Measurements from ENCODE around the gene MIA2. TPM values are rescaled to one million over a fixed set of nuclear protein-coding genes. Genes with fewer than 3 reads are reported as not detected.

Gene MIA2
- total RNA-seq, 1 experiment from 2014 or later = 16.9 TPM

- DNase-seq (ENCODE audit: low read depth, low spot score) = no peak
- in situ Hi-C loops (cut with HindIII; ENCODE audit: low pct_unique_long_range_greater_than_20kb, low sequenced_read_pairs) = no loop called here
These were observed 201.5 kb downstream of the MIA2 start for GRCh38 chr14:39435241-39435640.

Other genes starting within 250 kb of the MIA2 start
- gene SEC23A, start 130.7 kb upstream of the MIA2 start, total RNA-seq (2014; rRNA removed; shearing (Covaris generic)) = 85.3 and 93.1 TPM in 2 replicates
- gene GEMIN2, start 119.6 kb upstream of the MIA2 start, total RNA-seq (2014; rRNA removed; shearing (Covaris generic)) = 17.4 and 22.1 TPM in 2 replicates
- gene TRAPPC6B, start 63.6 kb upstream of the MIA2 start, total RNA-seq (2014; rRNA removed; shearing (Covaris generic)) = 10.2 and 11.6 TPM in 2 replicates
- 15.4 and 19.0 TPM in 2 replicates for gene PNN, start 58.7 kb upstream of the MIA2 start, total RNA-seq (2014; rRNA removed; shearing (Covaris generic))
- gene FBXO33, start 198.5 kb downstream of the MIA2 start, total RNA-seq (2014; rRNA removed; shearing (Covaris generic)) = 22.0 and 27.8 TPM in 2 replicates

Data from SK-MEL-5 (cell line).